ENCODE results near the gene IFITM1.
"Not testable (repeated sequence)": the region's sequence is repeated elsewhere in the genome, so short reads cannot be mapped to it uniquely, and the experiment has no call there.

Gene IFITM1

GRCh38 chr11:328012-328411 is 14.2 kb downstream of the IFITM1 start:
- DNase-seq: no peak

GRCh38 chr11:328516-329100 is 14.8 kb downstream of the IFITM1 start:
- not testable (repeated sequence) for DNase-seq

- DNase-seq: no peak
Observed at GRCh38 chr11:329886-330253, 16.0 kb downstream of the IFITM1 start.

GRCh38 chr11:330307-330693 is 16.5 kb downstream of the IFITM1 start:
- DNase-seq: no peak

GRCh38 chr11:330694-331357 is 17.0 kb downstream of the IFITM1 start:
- no peak for DNase-seq

GRCh38 chr11:331358-332060 is 17.7 kb downstream of the IFITM1 start:
- DNase-seq: no peak

GRCh38 chr11:332651-333480 is 19.0 kb downstream of the IFITM1 start:
- no peak for DNase-seq

GRCh38 chr11:333616-334263 is 19.9 kb downstream of the IFITM1 start:
- DNase-seq: not testable (repeated sequence)

- DNase-seq: peak; percentile 58 to 72
Observed at GRCh38 chr11:334264-334994, 20.6 kb downstream of the IFITM1 start.

- DNase-seq: no peak
Observed at GRCh38 chr11:335779-336658, 22.2 kb downstream of the IFITM1 start.

GRCh38 chr11:336659-337198 is 22.9 kb downstream of the IFITM1 start:
- no peak for DNase-seq

GRCh38 chr11:337711-338110 is 23.9 kb downstream of the IFITM1 start:
- DNase-seq: no peak

GRCh38 chr11:339963-340362 is 26.1 kb downstream of the IFITM1 start:
- DNase-seq: no peak

GRCh38 chr11:340539-341512 is 27.0 kb downstream of the IFITM1 start:
- DNase-seq: peak; percentile 39 to 62

GRCh38 chr11:342328-342727 is 28.5 kb downstream of the IFITM1 start:
- DNase-seq: no peak

GRCh38 chr11:344836-345578 is 31.2 kb downstream of the IFITM1 start:
- no peak for DNase-seq

- DNase-seq: no peak
Observed at GRCh38 chr11:346529-346928, 32.7 kb downstream of the IFITM1 start.

GRCh38 chr11:349270-349954 is 35.6 kb downstream of the IFITM1 start:
- not testable (repeated sequence) for DNase-seq

Data from NCI-H526 (cell line).